Common myeloid progenitor, CD34-positive (primary cell): ENCODE measurements around the gene SLC10A1. TPM values are rescaled to one million over a fixed set of nuclear protein-coding genes. Genes with fewer than 3 reads are reported as not detected.
A peak's percentile ranks its signal among the peaks of the same experiment; 100 is the strongest.

ENCODE experiments used
- CTCF ChIA-PET: fragments of 350-600 bp; sonication (Branson Sonifier 250); formaldehyde crosslinking; loops from one replicate; lab custom pipeline; 2021; ENCODE audit warnings: antibody characterized with exemption; lab: Charles Lee
- POLR2A ChIA-PET: fragments of 350-600 bp; sonication (Branson Sonifier 250); formaldehyde crosslinking; loops from one replicate; lab custom pipeline; 2021; ENCODE audit warnings: antibody characterized with exemption; lab: Charles Lee
- DNase-seq, 3 donors: peaks; one replicate each; pipeline versions ENCODE4 v3.0.0 to v3.0.0-alpha.2; 2013
- H3K27ac ChIP-seq, 2 experiments: 1 replicate in 1 of 2; 2 replicates in 1 of 2; pipeline ENCODE4 v1.7.0; 2013; ENCODE audit warnings: inconsistent platforms in 2 of 2, low read length in 2 of 2, mild to moderate bottlenecking in 2 of 2, low read depth in 1 of 2, moderate library complexity in 1 of 2; ENCODE audit not compliant: severe bottlenecking in 2 of 2, insufficient read depth in 1 of 2, poor library complexity in 1 of 2
- H3K27me3 ChIP-seq, 5 experiments: replicated peaks in 2 of 5; 1 replicate in 3 of 5; 2 replicates in 2 of 5; pipeline versions ENCODE4 v1.6.1 to v1.7.0; 2013; ENCODE audit warnings: low read length in 4 of 5, mild to moderate bottlenecking in 2 of 5, moderate library complexity in 2 of 5, inconsistent platforms in 1 of 5; ENCODE audit not compliant: insufficient read depth in 5 of 5, control insufficient read depth in 4 of 5
- H3K36me3 ChIP-seq, 4 experiments: 1 replicate in 2 of 4; 2 replicates in 2 of 4; pipeline versions ENCODE4 v1.6.1 to v1.7.0; 2013; ENCODE audit warnings: low read length in 3 of 4, control low read depth in 1 of 4, mild to moderate bottlenecking in 1 of 4; ENCODE audit not compliant: control insufficient read depth in 4 of 4, insufficient read depth in 4 of 4
- H3K4me1 ChIP-seq, 4 experiments: 1 replicate in 3 of 4; 2 replicates in 1 of 4; pipeline versions ENCODE4 v1.6.1 to v1.7.1; 2013; ENCODE audit warnings: low read length in 3 of 4, mild to moderate bottlenecking in 3 of 4, control low read depth in 1 of 4, inconsistent platforms in 1 of 4, moderate library complexity in 1 of 4; ENCODE audit not compliant: control insufficient read depth in 4 of 4, insufficient read depth in 4 of 4; ENCODE audit errors: control extremely low read depth in 1 of 4
- H3K4me3 ChIP-seq, 7 experiments: 1 replicate in 4 of 7; 2 replicates in 3 of 7; pipeline versions ENCODE4 v1.5.1 to v1.7.0; 2013; ENCODE audit warnings: mild to moderate bottlenecking in 7 of 7, low read length in 6 of 7, moderate library complexity in 6 of 7, inconsistent platforms in 2 of 7, low read depth in 2 of 7, control low read depth in 1 of 7; ENCODE audit not compliant: insufficient read depth in 4 of 7, control insufficient read depth in 1 of 7; ENCODE audit errors: extremely low read depth in 1 of 7
- H3K9me3 ChIP-seq, 5 experiments: 1 replicate in 4 of 5; 2 replicates in 1 of 5; pipeline versions ENCODE4 v1.6.1 to v1.7.1; 2013; ENCODE audit warnings: low read length in 4 of 5, mild to moderate bottlenecking in 2 of 5, inconsistent platforms in 1 of 5, low read depth in 1 of 5, moderate library complexity in 1 of 5; ENCODE audit not compliant: control insufficient read depth in 4 of 5, insufficient read depth in 2 of 5; ENCODE audit errors: control extremely low read depth in 1 of 5
- WGBS: methylation state at CpG from one replicate; pipeline ENCODE4 v1.1.5; 2013; ENCODE audit not compliant: insufficient coverage; 5-methylcytosine and 5-hydroxymethylcytosine counted together
- polyA plus RNA-seq: library from polyadenylated mRNA; unstranded; fragments of 120-200 nt; gene quantifications from one replicate; pipeline ENCODE4 v1.2.1, GENCODE V29; 2013

The SLC10A1 gene
- 0.17 TPM for polyA plus RNA-seq

GRCh38 chr14:69796797-69797500 is at the start of gene SLC10A1:
Gene SLC10A1, minus strand, starts transcription at chr14:69797241. Its CDS starts 86 bp downstream, at chr14:69797155.
- Histone ChIP-seq H3K36me3 (no peaks in the 10 kb centered on the region), H3K4me1 (no peaks in the 10 kb centered on the region), H3K27me3 (peaks cover 0 to 5% (median 0%) of the 10 kb centered on the region in 5 experiments), H3K4me3 (no peak within 1 kb of the TSS), H3K9me3 (peaks cover 0 to 4% (median 0%) of the 10 kb centered on the region in 5 experiments), H3K27ac (no peak within 1 kb of the TSS)
- CTCF ChIA-PET, result interaction anchor here (0.7 to 1.3 kb wide), 3 partner anchors 11 to 19 kb away, joined by 3 to 4 read pairs (median 4); no protein-coding TSS in a partner anchor
- DNase-seq, result no peak
- WGBS, result 88% methylated on average over 11 of the region's 11 CpGs
- POLR2A ChIA-PET, result no interaction called here

DNA sequence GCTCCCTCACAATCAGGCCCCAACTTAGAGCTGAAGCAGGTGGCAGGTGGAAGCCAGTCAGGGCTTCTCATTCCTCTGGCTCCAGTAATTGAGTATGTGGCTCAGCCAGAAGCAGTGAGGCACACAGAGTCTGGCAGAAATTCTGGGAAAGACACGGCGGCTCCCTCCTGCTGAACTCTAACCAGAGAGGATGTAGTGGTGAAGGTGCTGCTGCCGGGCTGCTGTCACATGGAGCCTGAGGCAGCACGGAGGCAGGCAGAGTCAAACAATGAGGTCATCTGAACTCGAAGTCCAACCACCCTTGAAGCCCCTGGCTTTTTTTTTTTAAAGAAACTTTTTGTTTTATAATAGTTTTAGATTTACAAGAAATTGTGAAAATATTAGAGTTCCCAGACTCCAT is 48.7 kb upstream of the SLC10A1 start:
- ChIA-PET CTCF (no interaction called here), POLR2A (no interaction called here)
- Histone ChIP-seq H3K4me3 (no peak overlapping the region), H3K9me3 (no peaks in the 10 kb centered on the region), H3K36me3 (no peaks in the 10 kb centered on the region), H3K27ac (no peak overlapping the region), H3K27me3 (peaks cover 0 to 10% (median 2%) of the 10 kb centered on the region in 5 experiments), H3K4me1 (no peaks in the 10 kb centered on the region)
- WGBS, result 81% methylated on average over 4 of the region's 5 CpGs
- DNase-seq, result no peak

DNA sequence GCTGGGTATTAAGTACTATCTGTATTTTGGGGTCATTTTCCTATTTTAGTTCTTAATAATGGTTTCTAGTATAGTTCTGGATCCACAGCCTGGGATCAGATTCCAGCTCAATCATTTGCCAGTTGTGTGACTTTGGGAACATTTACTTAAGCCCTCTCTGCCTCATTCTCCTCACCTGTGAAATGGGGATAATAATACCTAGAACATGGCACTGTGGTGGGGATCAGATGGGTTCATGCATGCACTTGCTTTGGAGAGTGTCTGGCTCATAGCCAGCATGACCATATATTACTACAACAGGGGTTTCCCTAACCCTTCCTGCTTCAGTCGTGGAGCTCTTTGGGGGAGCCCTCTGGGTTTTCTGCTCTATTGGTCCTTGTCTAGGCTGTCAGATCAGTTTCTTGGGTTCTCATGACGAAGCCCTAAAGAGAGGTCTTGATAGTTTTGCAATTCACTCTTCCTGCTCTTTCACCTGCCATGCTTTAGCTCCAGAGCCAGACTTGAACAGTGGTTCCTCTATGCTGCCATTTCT is 48.1 kb upstream of the SLC10A1 start:
- WGBS, result 48% methylated on average over 2 of the region's 2 CpGs
- peaks cover 0 to 10% (median 4%) of the 10 kb centered on the region in 5 experiments for H3K27me3 ChIP-seq
- no peak overlapping the region for H3K4me3 ChIP-seq
- DNase-seq, result peak in 2 of 3 donors; percentile 6 to 7
- H3K27ac ChIP-seq, result no peak overlapping the region
- H3K36me3 ChIP-seq, result no peaks in the 10 kb centered on the region
- no peaks in the 10 kb centered on the region for H3K9me3 ChIP-seq
- ChIA-PET CTCF (no interaction called here), POLR2A (no interaction called here)
- H3K4me1 ChIP-seq, result no peaks in the 10 kb centered on the region

DNA sequence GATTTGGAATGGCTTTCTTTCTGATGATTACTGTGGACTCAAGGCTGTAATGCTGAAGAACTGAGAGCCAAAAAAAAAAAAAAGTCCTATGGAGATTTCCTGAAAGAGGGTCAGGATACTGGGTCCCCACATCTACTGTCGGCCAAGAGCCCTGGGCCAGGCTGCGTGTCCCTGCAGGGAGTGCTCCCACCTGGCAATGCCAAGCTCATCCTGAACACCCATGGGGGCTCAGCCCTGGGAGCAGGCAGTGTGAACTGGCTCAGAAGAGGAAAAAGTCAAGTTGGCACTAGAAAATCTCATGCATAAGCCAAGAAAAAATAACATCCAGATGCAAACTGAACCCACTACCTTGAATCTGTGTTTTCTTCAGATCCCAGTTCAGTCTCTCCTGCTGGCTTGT is 47.1 kb upstream of the SLC10A1 start:
- 100% methylated on average over 2 of the region's 2 CpGs for WGBS
- no peaks in the 10 kb centered on the region for H3K36me3 ChIP-seq
- no peaks in the 10 kb centered on the region for H3K4me1 ChIP-seq
- no peaks in the 10 kb centered on the region for H3K9me3 ChIP-seq
- no peak overlapping the region for H3K4me3 ChIP-seq
- H3K27me3 ChIP-seq, result peaks cover 0 to 10% (median 5%) of the 10 kb centered on the region in 5 experiments
- no peak overlapping the region for H3K27ac ChIP-seq
- ChIA-PET POLR2A (no interaction called here), CTCF (no interaction called here)
- DNase-seq, result no peak

DNA sequence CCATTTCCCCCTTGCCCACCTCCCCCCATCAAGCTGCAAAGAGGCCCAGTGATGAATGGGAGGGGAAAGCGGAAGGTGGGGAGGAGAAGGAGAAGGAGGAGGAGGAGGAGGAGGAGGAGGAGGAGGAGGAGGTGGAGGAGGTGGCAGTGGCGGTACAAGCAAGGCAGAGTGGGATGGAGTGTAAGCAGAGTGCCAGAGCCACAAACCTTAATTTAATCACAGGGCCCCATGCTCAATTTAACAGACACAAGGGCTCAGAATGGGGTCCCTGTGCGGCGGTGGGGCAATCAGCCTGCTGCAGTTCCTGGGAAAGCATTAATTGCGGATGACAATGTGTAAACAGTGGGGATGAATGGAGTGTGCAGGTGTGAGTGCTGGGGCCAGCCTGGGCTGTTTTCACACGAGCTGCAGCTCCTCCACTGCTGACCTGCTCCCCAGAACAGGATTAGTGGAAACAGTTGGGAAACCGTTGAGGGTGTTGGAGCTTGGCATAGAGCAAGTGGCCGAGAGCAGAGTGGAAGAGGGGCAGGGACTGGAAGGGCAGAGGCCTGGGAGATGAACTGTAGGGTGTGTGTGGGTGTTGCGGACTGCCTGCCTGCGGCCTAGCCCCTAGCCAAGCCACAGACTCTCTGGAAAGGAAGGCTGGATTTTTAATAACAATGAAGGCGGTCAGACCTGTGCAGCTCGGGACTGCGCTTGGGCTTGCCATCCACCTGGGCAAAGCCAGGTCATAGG is 45.8 kb upstream of the SLC10A1 start:
- DNase-seq, result no peak
- 94% methylated on average over 9 of the region's 13 CpGs for WGBS
- H3K27ac ChIP-seq, result no peak overlapping the region
- no peaks in the 10 kb centered on the region for H3K36me3 ChIP-seq
- POLR2A ChIA-PET, result no interaction called here
- H3K4me3 ChIP-seq, result no peak overlapping the region
- H3K27me3 ChIP-seq, result peaks cover 0 to 10% (median 5%) of the 10 kb centered on the region in 5 experiments
- no peaks in the 10 kb centered on the region for H3K9me3 ChIP-seq
- CTCF ChIA-PET, result interaction anchor here (0.6 kb wide), 1 partner anchor 873 kb away, joined by 3 read pairs; no protein-coding TSS in a partner anchor
- H3K4me1 ChIP-seq, result no peaks in the 10 kb centered on the region

- POLR2A ChIA-PET, result no interaction called here
- CTCF ChIA-PET, result no interaction called here
- no peak for DNase-seq
- Histone ChIP-seq H3K27me3 (peaks cover 0 to 10% (median 5%) of the 10 kb centered on the region in 5 experiments), H3K4me3 (no peak overlapping the region), H3K36me3 (no peaks in the 10 kb centered on the region), H3K4me1 (no peaks in the 10 kb centered on the region), H3K27ac (no peak overlapping the region), H3K9me3 (no peaks in the 10 kb centered on the region)
- WGBS, result 66% methylated on average over 5 of the region's 5 CpGs
Observed at GRCh38 chr14:69841656-69842055, 44.6 kb upstream of the SLC10A1 start.
